ENCODE results near the gene DCAF11. TPM values are rescaled to one million over a fixed set of nuclear protein-coding genes. Genes with fewer than 3 reads are reported as not detected.

DCAF11 gene
- polyA plus RNA-seq, 3 donors: 45.6 to 56.6 (median 48.8) TPM

DNA sequence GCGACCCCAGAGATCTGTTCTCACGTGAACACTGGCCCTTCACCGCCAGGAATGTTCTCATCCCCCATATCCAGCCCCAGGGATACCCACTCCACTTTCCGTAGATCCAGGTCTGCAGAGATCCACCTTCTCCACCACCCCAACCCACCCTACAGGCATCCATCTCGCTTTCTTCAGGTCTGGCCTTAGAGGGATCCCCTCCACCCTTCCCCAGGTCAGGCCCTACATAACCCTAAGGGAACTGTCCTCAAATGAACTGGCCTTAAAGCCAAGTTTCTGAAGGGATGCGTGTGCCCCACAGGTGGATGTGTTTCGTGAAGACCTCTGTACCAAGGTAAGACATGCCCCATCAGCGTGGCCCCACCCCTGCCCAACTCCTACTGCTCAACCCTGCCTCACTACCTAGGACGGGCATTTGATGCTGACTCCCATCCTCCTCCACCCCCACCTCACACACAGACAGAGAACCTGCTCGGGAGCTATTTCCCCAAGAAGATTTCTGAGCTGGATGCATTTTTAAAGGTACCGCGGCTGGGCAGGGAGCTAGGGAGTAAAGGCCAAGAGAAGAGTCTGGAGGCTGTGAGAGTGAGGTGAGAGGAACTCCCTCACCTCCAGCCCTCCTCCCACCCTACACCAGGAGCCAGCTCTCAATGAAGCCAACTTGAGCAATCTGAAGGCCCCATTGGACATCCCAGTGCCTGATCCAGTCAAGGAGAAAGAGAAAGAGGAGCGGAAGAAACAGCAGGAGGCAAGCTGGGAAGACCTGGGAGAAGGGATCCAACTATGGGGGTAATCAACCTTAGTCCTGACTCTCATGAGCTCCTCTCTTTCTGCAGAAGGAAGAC is 22.3 kb downstream of the DCAF11 start:
- no peak for DNase-seq
- Histone ChIP-seq H4K20me1 (ENCODE audit: insufficient read depth, low read length) (peaks cover 38% of the 10 kb centered on the region), H3K4me1 (ENCODE audit: control insufficient read depth in 1 of 2, insufficient read depth in 2 of 2, low read length in 2 of 2) (peaks cover 37 to 49% of the 10 kb centered on the region in 2 donors), H3K4me2 (replicated peaks; ENCODE audit: extremely low read depth, low read length, poor library complexity, severe bottlenecking) (peak overlapping the region; percentile 82), H3K4me3 (replicated peaks in 1 of 3; ENCODE audit: low read depth in 2 of 3, low read length in 3 of 3) (peak overlapping the region; percentile 68 to 97 (median 73)), H3K9me3 (replicated peaks in 1 of 2; ENCODE audit: control insufficient read depth in 1 of 2, insufficient read depth in 1 of 2, low read length in 2 of 2) (no peaks in the 10 kb centered on the region), H3K27me3 (ENCODE audit: control insufficient read depth in 2 of 2, insufficient read depth in 2 of 2, low read length in 2 of 2) (no peaks in the 10 kb centered on the region), H3K36me3 (replicated peaks in 1 of 2; ENCODE audit: control insufficient read depth in 1 of 2, insufficient read depth in 2 of 2, low read length in 2 of 2) (peaks cover 26 to 28% of the 10 kb centered on the region in 2 donors), H2AFZ (ENCODE audit: insufficient read depth, low read depth, low read length, poor library complexity, severe bottlenecking) (peak overlapping the region; percentile 98), H3K27ac (ENCODE audit: low read depth in 1 of 2, low read length in 2 of 2) (peak overlapping the region; percentile 10 to 94), H3K79me2 (ENCODE audit: insufficient read depth, low read length) (peaks cover 51% of the 10 kb centered on the region), H3K9ac (ENCODE audit: insufficient read depth, low read length, poor library complexity, severe bottlenecking) (peak overlapping the region; percentile 97)
- no peak for TF ChIP-seq CTCF (IDR thresholded peaks at IDR 0.05)
- peaks cover 0 to 1% (median 0%) of the 10 kb centered on the region in 3 donors for H3K27me3 Mint-ChIP-seq (ENCODE audit: low read depth in 3 of 3)
- peaks cover 54% of the 10 kb centered on the region for H3K4me1 Mint-ChIP-seq
- 22% methylated on average over 7 of the region's 13 CpGs for WGBS (ENCODE audit: insufficient coverage)
- peak overlapping the region; percentile 83 to 94 (median 91) for H3K27ac Mint-ChIP-seq
- H3K9me3 Mint-ChIP-seq: peaks cover 0 to 1% (median 0%) of the 10 kb centered on the region in 7 donors
- intact Hi-C loops (cut with micrococcal nuclease): loop anchor here in 1 of 2 donors (10.0 kb wide), 1 partner anchor 98 kb away; the partner anchor contains the start of genes GMPR2 and NEDD8
- peaks cover 37 to 39% of the 10 kb centered on the region in 2 donors for H3K36me3 Mint-ChIP-seq
- peak overlapping the region; percentile 88 to 93 for H3K4me3 Mint-ChIP-seq

DNA sequence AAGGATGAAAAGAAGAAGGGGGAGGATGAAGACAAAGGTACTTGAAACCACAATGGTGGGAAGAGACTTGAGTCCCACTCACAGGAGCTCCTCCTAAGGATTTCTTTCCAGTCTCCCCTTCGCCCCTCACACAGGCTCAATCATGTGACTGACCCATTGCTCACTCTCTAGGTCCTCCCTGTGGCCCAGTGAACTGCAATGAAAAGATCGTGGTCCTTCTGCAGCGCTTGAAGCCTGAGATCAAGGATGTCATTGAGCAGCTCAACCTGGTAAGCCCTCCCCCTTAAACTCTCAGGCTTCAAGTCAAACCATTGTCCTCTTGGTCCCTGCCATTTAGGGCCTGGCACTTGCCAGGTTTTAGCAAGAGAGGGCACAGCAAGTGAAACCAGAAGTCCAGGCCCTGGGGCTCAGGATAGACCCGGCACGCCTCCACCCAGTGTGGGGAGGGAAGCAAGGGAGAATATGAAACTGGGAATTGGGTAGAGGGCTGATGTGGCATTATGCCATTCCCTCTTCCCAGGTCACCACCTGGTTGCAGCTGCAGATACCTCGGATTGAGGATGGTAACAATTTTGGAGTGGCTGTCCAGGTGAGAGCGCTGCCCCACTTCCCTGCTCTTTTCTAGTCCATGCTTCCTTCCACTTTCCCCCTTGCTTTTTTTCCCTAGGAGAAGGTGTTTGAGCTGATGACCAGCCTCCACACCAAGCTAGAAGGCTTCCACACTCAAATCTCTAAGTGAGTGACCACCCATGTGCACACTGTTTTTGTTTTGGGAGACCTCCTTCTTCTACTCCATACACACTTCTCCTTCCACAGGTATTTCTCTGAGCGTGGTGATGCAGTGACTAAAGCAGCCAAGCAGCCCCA is 23.2 kb downstream of the DCAF11 start:
- H3K4me3 Mint-ChIP-seq: peak overlapping the region in 1 of 2 donors; percentile 93
- Histone ChIP-seq H3K27me3 (ENCODE audit: control insufficient read depth in 2 of 2, insufficient read depth in 2 of 2, low read length in 2 of 2) (no peaks in the 10 kb centered on the region), H4K20me1 (ENCODE audit: insufficient read depth, low read length) (peaks cover 38% of the 10 kb centered on the region), H3K9ac (ENCODE audit: insufficient read depth, low read length, poor library complexity, severe bottlenecking) (no peak overlapping the region), H3K36me3 (replicated peaks in 1 of 2; ENCODE audit: control insufficient read depth in 1 of 2, insufficient read depth in 2 of 2, low read length in 2 of 2) (peaks cover 26 to 30% of the 10 kb centered on the region in 2 donors), H3K27ac (ENCODE audit: low read depth in 1 of 2, low read length in 2 of 2) (peak overlapping the region in 1 of 2 donors; percentile 94), H3K79me2 (ENCODE audit: insufficient read depth, low read length) (peaks cover 51% of the 10 kb centered on the region), H3K4me2 (replicated peaks; ENCODE audit: extremely low read depth, low read length, poor library complexity, severe bottlenecking) (peak overlapping the region; percentile 82), H3K9me3 (replicated peaks in 1 of 2; ENCODE audit: control insufficient read depth in 1 of 2, insufficient read depth in 1 of 2, low read length in 2 of 2) (no peaks in the 10 kb centered on the region), H3K4me3 (replicated peaks in 1 of 3; ENCODE audit: low read depth in 2 of 3, low read length in 3 of 3) (peak overlapping the region in 1 of 3 experiments; percentile 97), H2AFZ (ENCODE audit: insufficient read depth, low read depth, low read length, poor library complexity, severe bottlenecking) (no peak overlapping the region), H3K4me1 (ENCODE audit: control insufficient read depth in 1 of 2, insufficient read depth in 2 of 2, low read length in 2 of 2) (peaks cover 42 to 56% of the 10 kb centered on the region in 2 donors)
- H3K27ac Mint-ChIP-seq: peak overlapping the region in 6 of 7 donors; percentile 33 to 94 (median 89)
- peaks cover 0 to 1% (median 0%) of the 10 kb centered on the region in 3 donors for H3K27me3 Mint-ChIP-seq (ENCODE audit: low read depth in 3 of 3)
- no peak for DNase-seq
- intact Hi-C loops (cut with micrococcal nuclease): loop anchor here in 1 of 2 donors (10.0 kb wide), 1 partner anchor 97 kb away; the partner anchor contains the start of genes GMPR2 and NEDD8
- WGBS (ENCODE audit: insufficient coverage): 87% methylated on average over 4 of the region's 8 CpGs
- peaks cover 58% of the 10 kb centered on the region for H3K4me1 Mint-ChIP-seq
- peaks cover 0 to under 1% (median 0%) of the 10 kb centered on the region in 7 donors for H3K9me3 Mint-ChIP-seq
- H3K36me3 Mint-ChIP-seq: peaks cover 34% of the 10 kb centered on the region in 2 donors
- TF ChIP-seq CTCF (IDR thresholded peaks at IDR 0.05): no peak
